Left renal cortex interstitium (tissue), 4 donors: Measurements from ENCODE around the gene TCF7L2. TPM values are rescaled to one million over a fixed set of nuclear protein-coding genes. Genes with fewer than 3 reads are reported as not detected.
"Not testable (repeated sequence)": the region's sequence is repeated elsewhere in the genome, so short reads cannot be mapped to it uniquely, and the experiment has no call there.

ENCODE experiments used
- DNase-seq, 4 donors: peaks; one replicate each; pipeline ENCODE4 v3.0.0-alpha.2; 2013; ENCODE audit warnings: low read depth in 4 of 4, low spot score in 2 of 4, missing footprints in 1 of 4
- polyA plus RNA-seq, 4 donors: library from polyadenylated mRNA; unstranded; fragments of 120-200 nt; gene quantifications; one replicate each; pipeline ENCODE4 v1.2.1, GENCODE V29; 2013; ENCODE audit not compliant: insufficient read length in 4 of 4

TCF7L2 gene
- polyA plus RNA-seq, 4 donors: 35.6 to 57.0 (median 43.7) TPM

DNA sequence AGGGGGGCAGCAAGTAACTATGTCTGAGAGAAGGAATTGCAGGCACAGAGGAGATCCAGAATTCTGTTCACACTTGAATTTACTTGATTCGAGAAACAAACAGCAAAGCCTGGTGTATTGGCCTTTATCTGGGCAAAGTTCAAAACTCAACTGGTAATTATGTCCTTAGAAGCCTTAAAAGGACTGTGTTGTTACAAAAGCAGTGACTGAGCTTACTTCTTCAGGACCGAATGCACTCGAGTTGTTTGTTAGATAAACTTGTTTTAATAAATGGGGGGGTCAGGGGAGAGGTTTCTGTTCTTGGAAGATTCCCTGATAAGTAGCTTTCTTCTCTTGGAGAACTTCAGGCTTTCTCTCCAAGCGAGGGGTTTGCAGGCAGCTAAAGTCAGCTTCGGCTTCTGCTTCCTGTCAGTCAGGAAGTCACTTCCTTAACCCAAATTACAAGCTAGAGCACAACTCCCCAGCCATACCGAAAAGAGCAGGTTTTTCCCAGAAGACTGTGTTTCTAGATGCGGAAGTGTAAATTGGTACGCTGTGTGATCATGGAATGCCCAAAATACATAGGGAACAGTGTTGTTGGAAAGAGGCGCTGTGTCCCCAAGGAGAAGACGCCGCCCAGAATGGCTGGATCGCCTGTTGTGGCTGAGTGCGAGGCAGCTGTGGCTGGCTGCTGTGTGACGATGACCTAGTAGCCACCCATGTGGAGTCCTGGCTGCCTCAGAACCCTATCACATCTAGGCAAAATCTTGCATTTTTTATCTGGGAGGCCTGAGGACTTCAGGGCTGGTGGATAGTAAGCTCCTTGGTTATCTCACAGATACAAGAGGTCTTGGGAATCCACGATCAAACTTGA is 110.4 kb downstream of the TCF7L2 start:
- DNase-seq: no peak

DNA sequence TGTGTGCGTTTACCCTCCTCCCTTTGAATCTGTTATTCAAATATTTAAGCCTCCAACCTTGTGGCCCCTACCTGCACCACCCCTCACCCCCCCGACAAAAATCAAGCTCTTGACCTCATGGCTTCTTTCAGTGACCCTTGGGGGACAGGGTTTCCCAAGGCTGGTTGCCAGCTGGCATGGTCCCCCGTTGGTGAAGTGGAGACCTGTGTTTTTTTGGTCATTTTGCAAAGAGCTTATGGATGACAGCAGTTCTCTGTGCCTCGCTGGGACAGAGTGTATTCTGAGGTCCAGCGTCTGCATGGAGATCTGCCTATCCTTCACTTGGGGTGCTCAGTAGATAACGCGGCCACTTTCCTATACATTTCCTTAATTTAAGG is 111.0 kb downstream of the TCF7L2 start:
- no peak for DNase-seq

DNA sequence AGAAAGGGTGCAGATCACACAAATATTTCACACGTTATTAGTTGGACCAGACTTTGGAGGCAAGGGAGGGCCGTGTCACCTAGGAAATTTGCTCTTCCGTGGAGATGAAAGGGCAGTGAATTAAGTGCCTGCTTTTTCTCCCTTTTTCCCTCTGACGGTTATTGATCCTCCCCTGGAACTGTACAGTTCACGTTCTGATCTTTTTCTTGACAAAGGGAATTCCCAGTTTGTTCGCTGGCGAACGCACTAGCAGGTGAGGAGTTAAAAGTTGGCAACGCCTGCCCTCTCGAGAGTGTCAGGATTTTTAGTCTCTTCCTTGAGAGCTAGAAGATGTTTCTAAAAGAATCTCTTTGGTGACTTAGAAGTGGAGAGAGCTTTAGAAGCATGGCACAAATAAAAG is 111.5 kb downstream of the TCF7L2 start:
- no peak for DNase-seq

GRCh38 chr10:113063043-113063967 is 113.3 kb downstream of the TCF7L2 start:
- no peak for DNase-seq

GRCh38 chr10:113064039-113064438 is 114.0 kb downstream of the TCF7L2 start:
- no peak for DNase-seq

DNA sequence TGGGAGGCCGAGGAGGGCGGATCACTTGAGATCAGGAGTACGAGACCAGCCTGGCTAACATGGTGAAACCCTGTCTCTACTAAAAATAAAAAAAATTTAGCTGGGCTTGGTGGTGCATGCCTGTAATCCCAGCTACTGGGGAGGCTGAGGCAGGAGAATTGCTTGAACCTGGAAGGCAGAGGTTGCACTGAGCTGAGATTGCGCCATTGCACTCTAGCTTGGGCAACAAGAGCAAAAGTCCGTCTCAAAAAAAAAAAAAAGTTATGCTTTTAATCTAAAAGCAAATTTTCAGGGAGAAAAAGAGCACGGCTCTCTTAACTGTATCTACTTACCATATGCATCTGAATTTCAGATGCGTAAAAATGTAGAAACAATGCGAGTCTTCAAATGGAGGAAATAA is 116.1 kb downstream of the TCF7L2 start:
- DNase-seq: not testable (repeated sequence)

- no peak for DNase-seq
Observed at GRCh38 chr10:113066561-113067312, 116.7 kb downstream of the TCF7L2 start.

- DNase-seq: no peak
Observed at GRCh38 chr10:113067501-113067900, 117.5 kb downstream of the TCF7L2 start.

DNA sequence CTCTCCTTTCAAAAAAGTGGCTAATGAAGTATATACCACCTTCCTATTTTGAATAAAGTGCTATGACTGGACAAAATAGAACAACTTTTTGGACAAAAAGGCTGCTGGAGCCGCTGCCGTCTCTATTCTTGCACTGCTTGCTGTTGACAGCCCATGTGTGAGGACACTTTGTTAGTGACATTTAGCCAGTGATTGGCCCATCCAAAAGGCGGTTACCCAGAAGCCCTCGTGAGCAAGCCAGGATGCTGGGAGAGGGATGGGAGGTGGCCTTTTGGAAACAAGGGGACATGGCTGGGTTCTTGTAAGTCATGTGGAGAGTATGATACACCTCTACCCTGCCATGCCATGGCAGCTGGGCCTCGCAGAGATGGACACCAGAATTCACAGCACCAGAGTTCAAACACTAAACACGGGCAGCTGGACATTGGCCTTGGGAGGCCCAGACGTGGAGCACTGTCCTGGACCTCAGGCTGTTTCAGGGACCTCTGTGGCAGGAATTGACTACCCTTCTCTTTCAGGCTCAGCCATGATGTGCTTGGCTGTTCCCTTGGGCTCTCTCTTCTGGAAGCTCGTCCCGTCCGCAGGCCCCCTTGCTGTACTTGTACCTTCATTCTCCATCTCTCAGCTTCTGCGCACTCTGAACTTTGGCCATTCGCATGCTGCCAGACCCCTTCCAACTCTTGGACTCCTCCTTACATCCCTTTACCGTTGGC is 118.3 kb downstream of the TCF7L2 start:
- no peak for DNase-seq

DNA sequence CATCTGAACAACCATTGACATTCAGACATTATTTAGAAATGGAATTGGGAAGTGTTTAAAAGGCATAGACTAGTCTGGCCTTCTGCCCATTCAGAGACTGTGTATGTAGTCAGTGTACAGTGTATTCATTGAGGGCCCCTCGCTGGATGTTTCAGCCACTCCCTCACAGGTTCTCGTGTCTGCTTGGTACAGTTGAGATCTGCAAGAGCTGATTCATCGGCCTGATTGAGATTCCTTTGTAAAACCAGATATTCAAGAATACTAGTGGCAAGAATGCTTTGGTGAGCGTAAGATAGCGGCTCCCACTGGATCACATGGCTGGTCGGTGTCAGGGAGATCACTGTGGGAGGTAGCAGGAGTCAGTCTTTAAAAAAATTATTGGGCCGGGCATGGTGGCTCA is 119.5 kb downstream of the TCF7L2 start:
- no peak for DNase-seq

DNA sequence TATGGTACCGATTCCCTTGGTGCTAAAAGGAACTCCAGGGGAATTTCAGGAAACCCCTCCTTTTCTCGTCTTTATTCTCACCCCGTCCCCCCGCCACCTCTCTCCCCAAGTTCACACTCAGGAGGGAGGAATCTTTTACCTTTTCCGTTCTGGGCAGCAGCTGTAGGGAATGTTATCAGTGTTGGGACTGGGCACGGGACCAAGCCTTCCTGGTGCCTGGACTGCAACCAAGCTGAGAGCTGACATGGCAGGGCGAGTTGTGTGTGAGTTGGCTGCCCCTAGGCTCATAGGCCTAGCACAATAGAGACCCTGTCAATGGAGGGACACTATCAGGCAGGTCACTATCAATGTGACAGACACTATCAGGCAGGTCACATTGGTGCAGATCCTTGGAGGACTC is 121.4 kb downstream of the TCF7L2 start:
- DNase-seq: no peak

GRCh38 chr10:113073549-113074189 is 123.6 kb downstream of the TCF7L2 start:
- no peak for DNase-seq

DNA sequence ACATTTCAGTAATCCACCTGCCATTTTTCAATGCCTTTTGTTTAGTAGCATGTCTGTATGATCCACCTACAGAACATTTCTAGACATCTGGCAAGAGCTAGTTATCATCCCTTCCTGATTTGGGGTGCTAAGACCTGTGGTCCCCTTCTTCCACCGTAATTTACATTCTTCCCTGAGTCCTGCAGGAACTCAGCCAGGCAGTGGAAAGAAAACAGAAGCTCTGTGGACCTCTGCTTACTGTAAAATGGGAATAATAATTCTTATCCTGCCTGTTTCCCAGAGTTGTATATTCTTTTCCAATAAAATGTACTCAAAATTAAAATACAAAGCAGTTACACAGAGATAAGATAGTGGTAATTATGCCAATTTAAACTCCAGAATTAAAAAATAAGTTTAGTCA is 126.9 kb downstream of the TCF7L2 start:
- DNase-seq: no peak

- DNase-seq: no peak
Observed at GRCh38 chr10:113078282-113078907, 128.3 kb downstream of the TCF7L2 start.

GRCh38 chr10:113080061-113080924 is 130.2 kb downstream of the TCF7L2 start:
- DNase-seq: no peak

- no peak for DNase-seq
Observed at GRCh38 chr10:113080925-113081229, 130.8 kb downstream of the TCF7L2 start.

DNA sequence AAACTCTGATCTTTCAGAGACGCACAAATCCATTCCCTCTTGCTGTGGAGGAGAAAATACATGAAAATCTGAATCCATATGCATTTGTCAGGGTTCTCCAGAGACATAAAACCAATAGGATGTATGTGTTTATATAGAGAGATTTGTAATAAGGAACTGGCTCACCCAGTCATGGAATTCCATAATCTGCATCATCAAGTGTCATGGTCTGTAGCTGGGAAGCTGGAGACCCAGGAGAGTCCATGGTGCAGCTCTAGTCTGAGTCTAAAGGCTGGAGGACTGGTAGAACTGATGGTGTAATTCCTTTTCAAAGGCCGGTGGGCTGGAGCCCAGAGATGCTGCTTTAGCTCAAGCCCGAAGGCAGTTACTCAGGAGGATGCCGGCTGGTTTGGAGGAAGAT is 134.0 kb downstream of the TCF7L2 start:
- DNase-seq: no peak

- DNase-seq: no peak
Observed at GRCh38 chr10:113085776-113086175, 135.7 kb downstream of the TCF7L2 start.

GRCh38 chr10:113086282-113086681 is 136.2 kb downstream of the TCF7L2 start:
- DNase-seq: no peak
